GM12878 (cell line): Measurements from ENCODE around the gene EPHA1.

Source experiments
- ATF2 ChIP-seq: IDR thresholded peaks from 2 replicates; pipeline ENCODE4 v1.6.1; 2012; ENCODE audit warnings: low read length, inconsistent platforms
- CHD1 ChIP-seq: IDR thresholded peaks from 2 replicates; pipeline ENCODE4 v1.6.1; 2012; ENCODE audit warnings: low read depth, low read length, improper control_type of control experiment
- CHD2 ChIP-seq: IDR thresholded peaks from 2 replicates; pipeline ENCODE4 v1.6.1; 2011; ENCODE audit warnings: low read depth, low read length, improper control_type of control experiment, borderline replicate concordance
- CTCF ChIP-seq, 3 experiments: IDR thresholded peaks in 2 of 3; conservative IDR thresholded peaks in 1 of 3; 2 replicates each; pipeline ENCODE4 v1.5.1; 2011; ENCODE audit warnings: low read depth in 3 of 3, low read length in 3 of 3, mild to moderate bottlenecking in 3 of 3, control low read depth in 2 of 3, moderate library complexity in 2 of 3, inconsistent platforms in 1 of 3, mixed read lengths in 1 of 3; ENCODE audit not compliant: control insufficient read depth in 2 of 3, insufficient read depth in 1 of 3; ENCODE audit errors: extremely low read depth in 1 of 3
- PAX8 ChIP-seq: fragments of 450-650 bp; IDR thresholded peaks from 2 replicates; pipeline ENCODE4 v1.6.1; 2017; ENCODE audit warnings: mild to moderate bottlenecking, moderate library complexity
- SPI1 ChIP-seq: IDR thresholded peaks from 2 replicates; pipeline ENCODE4 v1.6.1; 2011; ENCODE audit warnings: low read depth, mild to moderate bottlenecking, low read length, moderate library complexity, borderline replicate concordance; ENCODE audit not compliant: insufficient read depth

- TF ChIP-seq CTCF (IDR thresholded peaks at IDR 0.05 in 2 of 3, conservative IDR thresholded peaks at IDR 0.05 in 1 of 3; ENCODE audit: control insufficient read depth in 2 of 3, extremely low read depth in 1 of 3, insufficient read depth in 1 of 3, low read depth in 3 of 3, low read length in 3 of 3) (no peak), SPI1 (no peak), ATF2 (no peak), CHD1 (no peak), CHD2 (no peak), PAX8 (no peak)
These were observed 4.5 kb upstream of the EPHA1 start for GRCh38 chr7:143413123-143413522.
